Suppressor macrophage treated with lipopolysaccharide for 4 hours (primary cell): ENCODE measurements around the gene TRIP11.
"Not testable (repeated sequence)": the region's sequence is repeated elsewhere in the genome, so short reads cannot be mapped to it uniquely, and the experiment has no call there.

Experiments used
- DNase-seq: peaks from one replicate; pipeline ENCODE4 v3.0.0-alpha.2; 2020

TRIP11 gene

DNA sequence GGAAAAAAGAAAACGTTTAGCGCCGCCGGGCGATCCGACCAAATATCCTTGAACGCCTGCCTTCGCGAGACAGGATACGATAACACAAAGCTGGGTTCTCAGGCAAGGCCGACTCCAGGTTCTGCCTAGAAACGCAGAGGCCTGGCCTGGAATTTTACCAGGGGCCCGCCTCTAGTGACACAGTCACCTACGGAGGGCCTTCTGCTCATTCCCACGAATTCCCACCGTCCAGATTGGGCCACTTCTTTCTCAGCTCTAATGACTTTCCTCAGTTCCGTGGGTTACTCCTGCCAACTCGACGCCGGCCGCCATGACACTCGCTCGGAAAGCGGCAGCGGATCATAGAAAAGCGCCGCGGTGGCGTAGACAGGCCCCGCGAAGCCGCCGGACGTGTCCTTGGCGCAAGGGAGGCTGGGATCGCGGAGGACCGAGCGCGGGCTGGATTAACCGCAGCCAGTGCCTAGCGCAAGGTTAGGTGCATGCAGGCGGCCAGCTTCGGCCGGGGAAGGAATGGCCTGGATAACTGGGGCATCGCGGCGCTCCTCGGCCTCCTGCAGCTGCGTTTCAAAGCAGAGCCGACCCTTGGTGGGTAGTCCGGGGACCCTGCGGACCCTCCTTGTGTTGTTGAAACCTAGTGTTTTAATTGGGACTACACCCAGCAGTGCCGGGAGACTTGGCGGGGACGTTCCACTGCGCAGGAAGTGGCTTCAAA is at the start of gene TRIP11:
Gene TRIP11 (minus strand): TSS at position 341 of the 712 bp plus-strand sequence. CDS start 374 bp downstream, outside the sequence.
- peak; percentile 97 for DNase-seq

- DNase-seq, result no peak
Measured at GRCh38 chr14:92088494-92088893, 48.6 kb upstream of the TRIP11 start.

- no peak for DNase-seq
Measured at GRCh38 chr14:92074555-92074954, 34.7 kb upstream of the TRIP11 start.

DNA sequence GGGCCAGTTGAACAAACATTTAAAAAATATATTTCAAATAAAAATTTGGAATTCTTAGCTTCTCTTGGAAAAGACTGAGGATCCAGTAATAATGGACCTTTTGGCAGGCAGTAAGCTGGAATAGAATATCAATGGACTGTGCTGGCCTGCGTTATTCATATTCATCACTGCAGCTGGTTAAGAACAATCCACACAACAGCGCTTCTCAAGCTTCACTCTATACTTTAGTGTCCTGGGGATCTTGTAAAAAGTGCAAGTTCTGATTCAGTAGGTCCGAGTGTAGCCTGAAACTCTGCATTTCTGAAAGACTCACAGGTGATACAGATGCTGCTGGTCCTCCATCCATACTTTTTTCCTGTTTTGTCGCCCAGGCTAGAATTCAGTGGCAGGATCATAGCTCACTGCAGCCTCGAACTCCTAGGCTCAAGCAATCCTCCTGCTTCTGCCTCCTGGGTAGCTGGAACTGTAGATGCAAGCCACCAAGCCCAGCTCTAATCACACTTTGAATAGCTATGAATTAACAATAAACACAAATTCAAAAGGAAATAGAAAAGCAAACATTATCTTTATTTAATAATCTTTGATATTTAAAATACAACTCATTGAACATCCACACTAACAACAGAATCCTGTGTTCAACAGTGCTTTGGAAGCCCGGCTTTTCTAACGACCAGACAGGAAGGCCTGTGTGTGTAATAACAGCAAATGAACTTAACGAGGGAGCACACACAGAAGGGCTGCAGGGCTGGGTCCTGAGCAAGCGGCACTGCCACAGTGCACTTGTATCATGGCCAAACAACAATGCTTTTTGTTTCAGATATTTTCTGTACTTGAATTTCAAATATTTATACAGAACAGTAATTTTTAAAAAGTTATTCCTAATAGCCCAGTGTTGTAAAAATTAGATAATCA is 18.4 kb upstream of the TRIP11 start:
- no peak for DNase-seq

GRCh38 chr14:92049781-92050180 is 9.9 kb upstream of the TRIP11 start:
- no peak for DNase-seq

DNA sequence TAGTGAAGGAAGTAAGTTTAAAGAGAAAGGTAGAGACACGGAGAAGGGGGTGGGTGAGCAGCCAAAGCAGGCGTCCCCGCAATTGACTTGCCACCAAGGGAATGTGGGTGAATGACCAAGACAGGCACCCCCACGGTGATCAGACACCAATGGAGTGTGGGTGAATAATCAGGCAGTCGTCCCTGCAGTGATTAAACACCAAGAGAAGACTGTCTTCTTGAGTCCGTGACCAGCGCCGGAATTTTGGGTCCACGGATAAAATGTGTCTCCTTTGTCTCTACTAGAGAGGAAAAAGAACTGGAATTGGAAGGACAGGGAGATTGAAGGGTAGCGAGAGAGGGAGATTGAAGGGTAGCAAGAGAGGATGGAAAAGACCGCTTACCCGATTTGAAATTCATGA is 9.4 kb upstream of the TRIP11 start:
- not testable (repeated sequence) for DNase-seq

GRCh38 chr14:92045904-92046303 is 6.0 kb upstream of the TRIP11 start:
- DNase-seq, result not testable (repeated sequence)

GRCh38 chr14:92041766-92042165 is 1.9 kb upstream of the TRIP11 start:
- not testable (repeated sequence) for DNase-seq

GRCh38 chr14:92041203-92041602 is 1.3 kb upstream of the TRIP11 start:
- no peak for DNase-seq

GRCh38 chr14:92040431-92041051 is 682 bp upstream of the TRIP11 start:
- DNase-seq, result peak; percentile 59

DNA sequence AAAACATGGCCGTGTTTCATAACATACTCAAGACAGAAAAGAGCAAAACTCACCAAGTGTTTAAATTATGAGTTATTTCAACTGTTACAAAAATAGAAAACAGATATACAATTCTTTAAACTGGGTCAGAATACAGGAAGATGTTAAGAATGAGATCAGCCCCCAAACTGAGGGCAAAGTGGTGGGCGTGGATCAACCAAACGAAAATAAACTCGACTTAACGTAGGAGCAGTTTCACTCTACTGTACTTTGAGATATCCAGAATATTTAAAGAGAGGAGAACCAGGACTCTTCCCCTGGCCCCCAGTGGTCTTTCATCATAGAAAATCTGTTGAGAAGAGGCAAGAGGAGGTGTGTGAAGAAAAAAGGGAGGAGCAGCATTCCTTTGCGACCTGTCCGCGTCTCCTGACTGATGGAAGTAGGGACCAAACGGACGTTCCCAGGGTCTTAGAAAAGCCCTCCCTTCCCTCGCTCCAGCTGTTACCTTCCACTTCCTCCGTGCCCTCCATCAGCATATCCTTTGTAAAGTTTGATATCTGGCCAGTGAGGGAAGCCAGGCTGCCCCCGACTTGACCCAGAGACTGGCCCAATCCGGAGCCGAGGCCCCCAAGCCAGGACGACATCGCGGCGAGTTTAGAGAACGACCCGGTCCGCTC is 668 bp downstream of the TRIP11 start:
- peak; percentile 58 for DNase-seq

DNA sequence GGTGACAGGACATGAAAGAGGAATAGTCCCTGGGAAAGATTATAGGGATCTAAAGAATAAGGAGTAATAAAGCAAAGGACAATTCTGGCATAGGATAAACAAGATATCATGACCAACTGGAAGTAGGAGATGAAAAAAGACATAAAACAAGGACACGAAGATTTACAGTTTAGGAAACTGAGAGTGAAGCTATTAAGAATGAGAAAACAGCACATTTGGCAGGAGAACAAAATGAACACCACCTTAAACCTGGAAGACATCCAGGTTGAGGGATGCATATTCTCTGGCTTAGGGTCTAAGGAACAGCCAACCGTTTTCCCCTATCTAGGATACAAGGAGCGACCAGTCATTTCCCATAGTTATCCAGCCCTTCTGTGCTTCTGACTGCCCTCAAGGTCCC is 1.9 kb downstream of the TRIP11 start:
- DNase-seq, result no peak

DNA sequence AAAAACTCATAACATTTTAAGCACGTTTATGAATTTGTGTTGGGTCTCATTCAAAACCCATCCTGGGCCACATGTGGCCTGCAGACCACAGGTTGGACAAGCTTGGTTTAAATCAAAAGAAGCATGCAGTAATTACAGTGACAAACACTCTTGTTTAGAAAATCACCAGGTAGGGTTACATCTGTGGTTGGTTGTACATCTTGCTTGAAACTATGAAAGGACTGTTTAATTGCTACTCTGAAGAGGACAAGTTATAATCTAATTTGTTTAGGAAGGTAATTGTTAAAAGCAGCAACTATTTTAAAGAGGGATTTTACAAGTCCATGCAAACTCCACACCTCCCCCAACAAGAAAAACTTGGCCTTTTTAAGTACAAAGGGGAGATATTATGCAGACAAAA is 4.0 kb downstream of the TRIP11 start:
- DNase-seq, result no peak

DNA sequence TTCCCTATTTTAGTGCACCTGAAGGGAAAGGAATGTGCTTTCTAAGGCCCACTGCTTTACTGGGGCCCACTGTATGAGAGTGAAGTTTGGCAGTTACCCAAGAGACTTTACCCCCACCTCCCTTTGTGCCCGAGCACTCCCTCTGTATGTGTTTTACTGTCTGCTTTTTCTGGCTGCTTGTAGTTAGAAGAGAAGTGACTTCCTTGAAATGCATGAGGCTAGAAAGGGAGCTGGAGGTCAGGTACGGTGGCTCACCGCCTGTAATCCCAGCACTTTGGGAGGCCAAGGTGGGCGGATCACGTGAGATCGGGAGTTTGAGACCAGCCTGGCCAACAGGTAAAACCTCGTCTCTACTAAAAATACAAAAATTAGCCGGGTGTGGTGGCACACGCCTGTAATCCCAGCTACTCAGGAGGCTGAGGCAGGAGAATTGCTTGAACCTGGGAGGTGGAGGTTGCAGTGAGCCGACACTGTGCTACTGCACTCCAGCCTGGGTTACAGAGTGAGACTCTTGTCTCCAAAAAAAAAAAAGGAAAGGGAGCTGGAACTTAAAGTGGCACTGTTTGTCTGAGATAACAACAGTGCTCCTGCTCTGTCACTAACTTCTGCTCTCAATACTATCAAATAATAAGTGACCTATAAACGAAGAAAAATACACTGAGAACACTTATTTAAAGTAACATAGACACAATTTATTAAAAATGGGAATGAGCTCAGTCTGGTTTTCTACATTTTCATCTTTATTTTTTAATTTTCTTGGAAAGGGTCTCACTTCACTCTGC is 5.8 kb downstream of the TRIP11 start:
- DNase-seq, result no peak

GRCh38 chr14:92033433-92033832 is 6.4 kb downstream of the TRIP11 start:
- no peak for DNase-seq

GRCh38 chr14:92026548-92027190 is 13.2 kb downstream of the TRIP11 start:
- peak; percentile 35 for DNase-seq

GRCh38 chr14:92022036-92022435 is 17.8 kb downstream of the TRIP11 start:
- no peak for DNase-seq

GRCh38 chr14:92021523-92021922 is 18.3 kb downstream of the TRIP11 start:
- no peak for DNase-seq

GRCh38 chr14:92014040-92014439 is 25.8 kb downstream of the TRIP11 start:
- no peak for DNase-seq

- no peak for DNase-seq
Measured at GRCh38 chr14:92012121-92012748, 27.6 kb downstream of the TRIP11 start.

GRCh38 chr14:92010644-92011043 is 29.2 kb downstream of the TRIP11 start:
- DNase-seq, result no peak
